NT2/D1 (cell line): ENCODE results near the gene SPIRE1.

Experiments used
- DNase-seq: peaks from one replicate; pipeline ENCODE4 v3.0.0-alpha.2; 2011; ENCODE audit warnings: low read depth, low spot score
- H3K27me3 ChIP-seq: 2 replicates; pipeline ENCODE4 v1.6.0; 2011; ENCODE audit warnings: mild to moderate bottlenecking; ENCODE audit not compliant: insufficient read length, insufficient read depth
- H3K36me3 ChIP-seq: 2 replicates; pipeline ENCODE4 v1.6.1; 2011; ENCODE audit warnings: mild to moderate bottlenecking, low read length, mixed read lengths; ENCODE audit not compliant: insufficient read depth, insufficient read length
- H3K4me1 ChIP-seq: 2 replicates; pipeline ENCODE4 v1.5.1; 2011; ENCODE audit not compliant: insufficient read depth, insufficient read length
- H3K4me3 ChIP-seq: 2 replicates; pipeline ENCODE4 v1.5.1; 2011; ENCODE audit warnings: low read depth; ENCODE audit not compliant: insufficient read length
- H3K9ac ChIP-seq: 2 replicates; pipeline ENCODE4 v1.6.0; 2011; ENCODE audit warnings: low read depth; ENCODE audit not compliant: insufficient read length
- H3K9me3 ChIP-seq: 2 replicates; pipeline ENCODE4 v1.5.1; 2011; ENCODE audit warnings: mild to moderate bottlenecking, low read length; ENCODE audit not compliant: insufficient read depth
- SUZ12 ChIP-seq: IDR thresholded peaks from 2 replicates; pipeline ENCODE4 v1.6.1; 2011; ENCODE audit not compliant: insufficient read length, insufficient read depth; ENCODE audit errors: extremely low read depth
- YY1 ChIP-seq: IDR thresholded peaks from 2 replicates; pipeline ENCODE4 v1.6.1; 2011; ENCODE audit not compliant: insufficient read length, insufficient read depth
- ZNF274 ChIP-seq: IDR thresholded peaks from 2 replicates; pipeline ENCODE4 v1.6.1; 2011; ENCODE audit warnings: mild to moderate bottlenecking, low read depth, low read length

Gene SPIRE1

GRCh38 chr18:12399231-12399630 lies 258.7 kb downstream of the SPIRE1 start:
- H3K4me1 ChIP-seq, result peaks cover 4% of the 10 kb centered on the region
- no peak for DNase-seq
- no peaks in the 10 kb centered on the region for H3K27me3 ChIP-seq
- H3K9ac ChIP-seq, result no peak overlapping the region
- no peak overlapping the region for H3K4me3 ChIP-seq
- no peaks in the 10 kb centered on the region for H3K9me3 ChIP-seq
- H3K36me3 ChIP-seq, result no peaks in the 10 kb centered on the region
- no peak for TF ChIP-seq ZNF274
- TF ChIP-seq SUZ12, result no peak
- TF ChIP-seq YY1, result no peak

DNA sequence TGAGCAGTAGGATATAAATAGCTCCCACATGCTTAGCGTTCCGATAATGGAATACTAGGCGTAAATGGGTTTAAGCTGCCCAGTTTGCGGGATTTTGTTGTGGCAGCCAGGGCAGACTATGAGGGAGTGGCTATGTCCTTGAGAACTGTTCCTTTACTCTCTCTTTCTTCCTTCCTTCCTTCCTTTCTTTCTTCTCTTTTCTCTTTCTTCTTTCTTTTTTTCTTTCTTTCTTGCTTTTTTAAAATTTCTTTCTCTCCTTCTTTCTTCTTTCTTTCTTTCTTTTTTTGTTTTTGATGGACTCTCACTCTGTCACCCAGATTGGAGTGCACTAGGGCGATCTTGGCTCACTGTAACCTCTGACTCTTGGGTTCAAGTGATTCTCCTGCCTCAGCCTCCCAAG lies 259.3 kb downstream of the SPIRE1 start:
- DNase-seq, result no peak
- Histone ChIP-seq H3K27me3 (no peaks in the 10 kb centered on the region), H3K9me3 (no peaks in the 10 kb centered on the region), H3K9ac (no peak overlapping the region), H3K4me1 (peaks cover 4% of the 10 kb centered on the region), H3K4me3 (no peak overlapping the region), H3K36me3 (no peaks in the 10 kb centered on the region)
- TF ChIP-seq ZNF274, result no peak
- TF ChIP-seq SUZ12, result no peak
- no peak for TF ChIP-seq YY1

- Histone ChIP-seq H3K36me3 (no peaks in the 10 kb centered on the region), H3K9ac (no peak overlapping the region), H3K27me3 (no peaks in the 10 kb centered on the region), H3K4me1 (peaks cover 4% of the 10 kb centered on the region), H3K9me3 (no peaks in the 10 kb centered on the region), H3K4me3 (no peak overlapping the region)
- TF ChIP-seq ZNF274 (no peak), SUZ12 (no peak), YY1 (no peak)
- no peak for DNase-seq
Measured at GRCh38 chr18:12397793-12398192, 260.1 kb downstream of the SPIRE1 start.

GRCh38 chr18:12397254-12397653 lies 260.7 kb downstream of the SPIRE1 start:
- Histone ChIP-seq H3K27me3 (no peaks in the 10 kb centered on the region), H3K9ac (no peak overlapping the region), H3K4me1 (peaks cover 4% of the 10 kb centered on the region), H3K9me3 (no peaks in the 10 kb centered on the region), H3K4me3 (no peak overlapping the region), H3K36me3 (no peaks in the 10 kb centered on the region)
- TF ChIP-seq YY1 (no peak), ZNF274 (no peak), SUZ12 (no peak)
- no peak for DNase-seq
